Right lobe of liver (tissue), 6 donors: ENCODE measurements around the gene HSPA12A. TPM values are rescaled to one million over a fixed set of nuclear protein-coding genes. Genes with fewer than 3 reads are reported as not detected.

Source experiments
- ATAC-seq, 4 donors: fragments of 200-7000 bp; cut with Tn5 transposase; one replicate each; pipeline ENCODE4 v1.9.1; 2020; ENCODE audit warnings: mild to moderate bottlenecking in 4 of 4, moderate library complexity in 4 of 4
- DNase-seq, 3 donors: peaks; one replicate each; pipeline ENCODE4 v3.0.0-alpha.2; 2020
- H3K27ac ChIP-seq, 3 donors: fragments of 200-600 bp; one replicate each; pipeline ENCODE4 v1.8.0; 2022
- H3K27me3 ChIP-seq, 2 donors: fragments of 200-600 bp; one replicate each; pipeline ENCODE4 v1.8.0; 2022
- H3K36me3 ChIP-seq, 4 donors: fragments of 200-600 bp; sonication (generic) in 1 of 4; one replicate each; pipeline versions ENCODE4 v1.5.1 to v1.8.0; 2017 to 2022; ENCODE audit warnings: control low read depth in 1 of 4
- H3K4me1 ChIP-seq, 4 donors: fragments of 200-600 bp; sonication (generic) in 1 of 4; one replicate each; pipeline versions ENCODE4 v1.5.1 to v1.8.0; 2017 to 2022; ENCODE audit warnings: control low read depth in 1 of 4
- H3K4me3 ChIP-seq, 3 donors: fragments of 200-600 bp; one replicate each; pipeline ENCODE4 v1.8.0; 2022
- H3K9me3 ChIP-seq, 4 donors: fragments of 200-600 bp; sonication (generic) in 1 of 4; one replicate each; pipeline versions ENCODE4 v1.5.1 to v1.8.0; 2017 to 2022; ENCODE audit warnings: control low read depth in 1 of 4
- POLR2A ChIP-seq: fragments of 450-650 bp; IDR thresholded peaks from one replicate; pipeline ENCODE4 v1.6.1; 2017; ENCODE audit warnings: antibody characterized with exemption, mild to moderate bottlenecking
- WGBS: methylation state at CpG from one replicate; pipeline ENCODE4 v1.1.6; 2018; ENCODE audit warnings: low coverage, low lambda C conversion rate; ENCODE audit not compliant: insufficient coverage; ENCODE audit errors: missing lambda C conversion rate; 5-methylcytosine and 5-hydroxymethylcytosine counted together
- intact Hi-C, 2 donors: fragments of 100-400 bp; cut with DNase I; formaldehyde crosslinking; loops; one replicate each; pipeline versions ENCODE4 v1.11.2 to v1.14.1; 2022
- total RNA-seq, 6 experiments: library from RNA; depleted of rRNA in 2 of 6; stranded (reverse); fragments of >200 nt in 2 of 6; fragmentation: NEBNext Ultra II Directional in 3 of 6; extraction: Animal tissue kit (Norgen Biotek cat#: 25700) in 3 of 6; gene quantifications; one replicate each; pipeline versions ENCODE4 v1.1.0 to v1.2.4, GENCODE V29; 2016 to 2023
- TF ChIP-seq, protein P1 (sequence below), 4 donors: fragments of 200-600 bp in 3 of 4; fragments of 450-650 bp in 1 of 4; IDR thresholded peaks; one replicate each; pipeline versions ENCODE4 v1.5.1 to v1.8.0; 2016 to 2022; ENCODE audit warnings: antibody characterized with exemption in 4 of 4, mild to moderate bottlenecking in 2 of 4
- donor health status: DM: no; HTN: yes; CAD: no.
- donor health status: DM: no; HTN: no; CAD: no.
- donor health status: DM: no; HTN: no; CAD: no.
- donor health status: DM: no; HTN: yes; CAD: no.
- donor health status: DM: no; HTN: yes; CAD: no.

Gene HSPA12A
- total RNA-seq, 6 experiments from 2014 or later, result 2.3 to 4.2 (median 2.9) TPM

DNA sequence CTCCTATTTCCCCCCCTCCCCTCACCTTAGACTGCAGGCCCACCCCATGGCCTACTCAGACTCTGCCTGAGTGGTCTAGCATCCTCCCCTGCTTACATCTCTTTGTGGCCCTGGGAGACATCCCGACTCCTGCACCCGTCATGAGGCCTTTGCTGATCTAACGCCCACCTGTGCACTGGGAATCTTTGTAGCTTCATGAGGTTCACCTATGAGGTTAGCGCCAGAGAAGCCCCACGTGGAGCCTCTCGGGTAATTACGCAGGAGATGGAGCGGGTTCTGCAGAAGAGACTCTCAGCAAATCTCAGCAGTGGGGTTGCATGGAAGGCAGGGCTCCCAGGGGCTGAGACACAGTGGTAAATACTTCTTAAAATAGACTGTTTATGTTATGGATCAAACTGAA is 43.5 kb upstream of the HSPA12A start:
- no peak for TF ChIP-seq POLR2A
- TF ChIP-seq, protein P1, sequence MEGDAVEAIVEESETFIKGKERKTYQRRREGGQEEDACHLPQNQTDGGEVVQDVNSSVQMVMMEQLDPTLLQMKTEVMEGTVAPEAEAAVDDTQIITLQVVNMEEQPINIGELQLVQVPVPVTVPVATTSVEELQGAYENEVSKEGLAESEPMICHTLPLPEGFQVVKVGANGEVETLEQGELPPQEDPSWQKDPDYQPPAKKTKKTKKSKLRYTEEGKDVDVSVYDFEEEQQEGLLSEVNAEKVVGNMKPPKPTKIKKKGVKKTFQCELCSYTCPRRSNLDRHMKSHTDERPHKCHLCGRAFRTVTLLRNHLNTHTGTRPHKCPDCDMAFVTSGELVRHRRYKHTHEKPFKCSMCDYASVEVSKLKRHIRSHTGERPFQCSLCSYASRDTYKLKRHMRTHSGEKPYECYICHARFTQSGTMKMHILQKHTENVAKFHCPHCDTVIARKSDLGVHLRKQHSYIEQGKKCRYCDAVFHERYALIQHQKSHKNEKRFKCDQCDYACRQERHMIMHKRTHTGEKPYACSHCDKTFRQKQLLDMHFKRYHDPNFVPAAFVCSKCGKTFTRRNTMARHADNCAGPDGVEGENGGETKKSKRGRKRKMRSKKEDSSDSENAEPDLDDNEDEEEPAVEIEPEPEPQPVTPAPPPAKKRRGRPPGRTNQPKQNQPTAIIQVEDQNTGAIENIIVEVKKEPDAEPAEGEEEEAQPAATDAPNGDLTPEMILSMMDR (IDR thresholded peaks at IDR 0.05), result no peak
- H3K4me1 ChIP-seq, result peaks cover 0 to 7% (median 2%) of the 10 kb centered on the region in 4 donors
- ATAC-seq, result no peak
- no peaks in the 10 kb centered on the region for H3K9me3 ChIP-seq
- WGBS, result 72% methylated on average over 7 of the region's 8 CpGs
- no peak overlapping the region for H3K4me3 ChIP-seq
- no peak overlapping the region for H3K27ac ChIP-seq
- H3K27me3 ChIP-seq, result peaks cover 0 to 5% of the 10 kb centered on the region in 2 donors
- no peaks in the 10 kb centered on the region for H3K36me3 ChIP-seq
- intact Hi-C loops, result loop anchor here (5.0 kb wide), 1 partner anchor 104 kb away; no protein-coding TSS in a partner anchor
- no peak for DNase-seq

DNA sequence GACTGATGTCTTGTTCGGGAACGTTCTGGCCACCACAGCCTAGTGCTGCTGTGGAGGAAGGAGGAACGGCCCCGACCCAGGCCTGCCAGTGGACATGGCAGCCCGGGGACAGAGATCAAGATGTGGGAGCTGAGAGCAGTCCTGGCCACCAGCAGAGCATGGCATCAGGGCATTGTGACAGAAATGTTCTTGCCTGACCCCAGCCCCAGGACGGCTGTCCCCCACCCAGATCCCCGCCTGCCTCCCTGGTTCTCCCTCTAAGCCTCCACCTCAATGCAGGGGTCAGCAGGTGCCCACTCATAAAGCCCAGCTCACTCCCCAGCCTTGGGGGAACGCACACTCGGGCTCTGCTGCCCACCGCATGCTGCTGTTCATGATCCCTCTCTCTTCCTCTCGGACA is 42.9 kb upstream of the HSPA12A start:
- 95% methylated on average over 6 of the region's 11 CpGs for WGBS
- intact Hi-C loops, result loop anchor here (5.0 kb wide), 1 partner anchor 103 kb away; no protein-coding TSS in a partner anchor
- no peak overlapping the region for H3K27ac ChIP-seq
- peaks cover 0 to 5% of the 10 kb centered on the region in 2 donors for H3K27me3 ChIP-seq
- no peaks in the 10 kb centered on the region for H3K9me3 ChIP-seq
- peaks cover 0 to 7% (median 2%) of the 10 kb centered on the region in 4 donors for H3K4me1 ChIP-seq
- TF ChIP-seq POLR2A, result no peak
- TF ChIP-seq, protein P1 (IDR thresholded peaks at IDR 0.05), result no peak
- H3K36me3 ChIP-seq, result no peaks in the 10 kb centered on the region
- DNase-seq, result no peak
- no peak for ATAC-seq
- no peak overlapping the region for H3K4me3 ChIP-seq

DNA sequence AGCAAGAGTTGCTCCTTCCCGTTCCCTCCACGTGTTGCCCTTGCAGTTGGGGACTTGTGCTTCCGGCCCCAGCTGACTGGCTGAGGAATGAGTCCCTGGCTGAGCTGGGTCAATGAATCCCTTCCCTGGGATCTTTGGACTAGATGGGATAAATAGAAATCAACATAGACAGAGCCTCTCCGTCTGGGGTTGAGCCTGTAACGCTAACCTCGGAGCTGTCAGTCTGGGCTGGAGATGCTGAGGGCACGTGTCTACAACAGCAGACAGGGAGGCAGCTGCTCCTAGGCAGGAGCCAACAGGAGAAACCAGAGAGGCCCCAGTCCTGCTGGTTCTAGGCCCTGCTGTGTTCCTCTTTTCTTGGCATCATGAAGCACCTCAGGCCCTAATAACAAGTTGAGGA is 42.3 kb upstream of the HSPA12A start:
- ATAC-seq, result no peak
- no peak for DNase-seq
- Histone ChIP-seq H3K36me3 (no peaks in the 10 kb centered on the region), H3K4me3 (no peak overlapping the region), H3K9me3 (no peaks in the 10 kb centered on the region), H3K27me3 (peaks cover 0 to 5% of the 10 kb centered on the region in 2 donors), H3K27ac (no peak overlapping the region), H3K4me1 (peaks cover 0 to 7% (median 2%) of the 10 kb centered on the region in 4 donors)
- intact Hi-C loops, result loop anchor here (5.0 kb wide), 1 partner anchor 102 kb away; no protein-coding TSS in a partner anchor
- WGBS, result no CpG with 5 or more reads among the region's 7 CpGs
- no peak for TF ChIP-seq POLR2A
- TF ChIP-seq, protein P1 (IDR thresholded peaks at IDR 0.05), result no peak

DNA sequence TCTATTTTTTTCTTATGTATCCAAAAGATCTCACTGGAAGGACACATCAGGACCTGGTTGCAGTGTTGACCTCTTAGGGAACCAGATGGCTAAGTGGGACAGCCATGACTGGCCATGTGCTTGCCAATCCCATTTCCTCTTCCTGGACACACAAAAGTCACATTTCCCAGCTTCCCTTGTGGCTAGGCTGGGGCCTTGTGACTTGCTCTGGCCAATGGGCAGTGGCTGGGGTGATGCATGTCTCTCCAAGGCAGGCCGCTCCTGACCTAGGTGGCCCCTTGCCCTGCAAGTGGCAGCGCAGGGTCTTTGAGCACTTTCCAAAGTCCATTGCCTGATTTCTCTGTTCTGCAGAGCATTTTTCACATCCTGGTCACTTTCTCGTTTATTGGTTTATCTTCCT is 41.7 kb upstream of the HSPA12A start:
- DNase-seq (no peak), ATAC-seq (no peak)
- 92% methylated on average over 3 of the region's 3 CpGs for WGBS
- H3K4me1 ChIP-seq, result peaks cover 0 to 7% (median 2%) of the 10 kb centered on the region in 4 donors
- H3K27ac ChIP-seq, result no peak overlapping the region
- no peaks in the 10 kb centered on the region for H3K9me3 ChIP-seq
- intact Hi-C loops, result no loop called here
- TF ChIP-seq, protein P1 (IDR thresholded peaks at IDR 0.05), result no peak
- no peak for TF ChIP-seq POLR2A
- peaks cover 0 to 5% of the 10 kb centered on the region in 2 donors for H3K27me3 ChIP-seq
- no peak overlapping the region for H3K4me3 ChIP-seq
- no peaks in the 10 kb centered on the region for H3K36me3 ChIP-seq
